Kidney glomerular epithelial cell (primary cell): ENCODE results near the gene PCSK6.
"Not testable (repeated sequence)": the region's sequence is repeated elsewhere in the genome, so short reads cannot be mapped to it uniquely, and the experiment has no call there.

Source experiments
- DNase-seq: peaks from one replicate; lab custom pipeline; 2025; lab: John Stamatoyannopoulos, UW

PCSK6 gene

DNA sequence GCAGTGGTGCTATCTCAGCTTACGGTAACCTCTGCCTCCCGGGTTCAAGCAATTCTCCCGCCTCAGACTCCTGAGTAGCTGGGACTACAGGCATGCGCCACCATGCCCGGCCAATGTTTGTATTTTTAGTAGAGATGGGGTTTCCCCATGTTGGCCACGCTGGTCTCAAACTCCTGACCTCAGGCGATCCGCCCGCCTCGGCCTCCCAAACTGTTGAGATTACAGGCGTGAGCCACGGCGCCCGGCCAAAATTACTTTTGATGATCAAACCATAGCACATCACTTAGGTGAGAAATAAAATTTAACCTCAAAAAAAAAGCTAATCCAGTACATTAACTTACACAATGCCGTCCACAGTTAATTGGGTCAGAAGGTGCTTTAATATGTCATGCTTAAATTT lies 114.5 kb downstream of the PCSK6 start:
- not testable (repeated sequence) for DNase-seq

DNA sequence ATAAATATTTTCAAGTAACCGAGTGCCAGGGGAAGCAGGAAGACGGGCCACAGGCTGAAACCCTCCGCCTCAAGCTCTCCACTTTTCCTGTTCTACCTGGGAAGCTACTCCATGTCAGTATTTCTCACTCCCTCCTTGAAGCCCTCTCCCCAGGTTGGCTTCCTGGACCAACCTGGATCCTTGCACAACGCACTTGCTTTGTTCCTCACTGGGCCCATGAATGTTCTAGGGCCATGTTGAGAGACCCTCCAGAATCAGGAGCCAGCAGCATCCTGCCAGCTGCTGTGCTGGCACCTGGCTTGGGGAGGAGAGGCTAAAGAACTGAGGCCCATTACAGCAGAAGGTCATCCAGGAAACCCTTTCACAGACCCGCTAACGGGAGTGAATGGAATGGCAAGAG lies 115.2 kb downstream of the PCSK6 start:
- no peak for DNase-seq

DNA sequence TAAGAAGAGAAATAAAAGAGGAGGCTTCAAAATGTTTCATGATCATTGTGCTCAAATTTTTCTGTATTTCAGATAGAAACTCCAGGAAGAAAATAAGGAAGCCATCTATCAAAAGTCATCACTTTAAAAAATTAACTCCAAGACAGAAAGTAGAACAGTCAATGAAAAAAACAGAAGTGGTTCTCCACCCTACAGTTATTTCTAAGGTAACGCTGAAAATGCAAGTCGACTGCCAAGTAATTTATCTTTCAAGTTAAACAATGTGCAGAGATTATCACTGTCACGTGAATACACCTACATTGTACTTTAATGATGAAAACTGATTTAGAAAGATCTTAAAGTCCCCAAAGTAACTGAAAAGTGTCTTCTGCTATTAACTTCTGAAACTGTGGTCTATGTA lies 115.9 kb downstream of the PCSK6 start:
- no peak for DNase-seq

DNA sequence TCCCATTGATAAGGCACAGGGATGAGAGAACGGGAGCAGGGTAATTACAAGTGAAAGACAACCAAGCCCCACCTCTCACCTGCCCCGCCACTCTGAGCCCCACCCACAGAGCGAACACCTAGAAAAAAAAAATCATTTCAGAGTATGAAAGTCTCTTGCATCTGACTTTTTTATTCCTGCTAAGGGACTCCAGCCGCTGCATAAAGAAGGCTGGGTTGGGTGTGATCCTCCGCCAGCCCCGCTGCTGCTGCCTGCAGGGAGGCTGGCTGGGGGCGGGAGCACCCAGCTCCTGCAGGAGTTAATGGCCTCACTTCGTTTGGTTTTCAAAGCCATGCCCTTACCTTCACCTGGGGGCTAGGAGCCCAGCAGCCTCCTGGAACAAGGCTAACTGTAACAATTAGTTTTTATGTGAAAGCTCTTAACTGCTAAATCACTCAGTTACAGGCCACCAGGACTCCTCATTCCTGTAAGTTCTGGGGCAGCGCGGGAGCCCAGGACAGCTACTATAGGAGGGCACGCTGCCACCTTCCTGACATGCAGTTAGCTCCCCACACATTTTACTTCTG lies 116.5 kb downstream of the PCSK6 start:
- DNase-seq = no peak

DNA sequence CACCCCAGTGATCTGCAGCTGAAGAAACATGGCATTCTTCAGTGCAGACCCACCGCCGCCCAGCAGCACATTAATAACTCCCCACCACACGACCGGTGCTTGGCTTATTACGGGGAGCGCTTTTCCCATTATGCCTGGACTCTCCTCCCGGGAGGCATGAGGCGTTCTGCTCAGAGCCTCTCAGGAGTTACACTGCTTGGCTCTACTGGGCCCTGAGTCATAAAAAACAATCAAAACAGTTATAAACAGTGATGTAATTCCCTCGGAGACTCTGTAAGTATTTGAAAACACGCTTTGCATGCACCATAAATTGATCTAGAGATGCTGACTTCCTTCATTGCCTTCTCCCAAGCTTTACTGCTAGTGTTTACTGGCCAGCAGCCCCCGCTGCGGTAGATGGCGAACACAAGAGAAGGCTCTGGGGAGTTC lies 117.3 kb downstream of the PCSK6 start:
- no peak for DNase-seq

DNA sequence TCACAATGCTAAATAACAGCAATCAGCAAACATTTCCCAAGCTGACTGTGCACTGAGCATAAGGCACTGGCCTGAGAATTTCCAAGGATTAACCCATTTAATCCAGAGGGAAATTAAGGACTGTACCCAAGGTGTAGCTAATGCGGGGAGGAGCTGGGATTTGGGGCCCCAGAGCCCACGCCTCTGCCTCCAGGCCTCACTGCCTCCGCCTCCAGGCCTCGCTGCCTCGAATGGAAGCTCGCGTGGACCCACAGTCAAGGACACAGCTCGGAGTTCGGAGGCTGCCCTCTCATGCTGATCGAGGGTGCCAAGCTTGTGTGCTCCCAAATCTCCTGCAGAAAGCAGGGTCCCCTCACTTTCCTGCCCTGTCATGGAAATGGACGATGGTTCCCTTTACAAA lies 118.0 kb downstream of the PCSK6 start:
- DNase-seq = no peak

DNA sequence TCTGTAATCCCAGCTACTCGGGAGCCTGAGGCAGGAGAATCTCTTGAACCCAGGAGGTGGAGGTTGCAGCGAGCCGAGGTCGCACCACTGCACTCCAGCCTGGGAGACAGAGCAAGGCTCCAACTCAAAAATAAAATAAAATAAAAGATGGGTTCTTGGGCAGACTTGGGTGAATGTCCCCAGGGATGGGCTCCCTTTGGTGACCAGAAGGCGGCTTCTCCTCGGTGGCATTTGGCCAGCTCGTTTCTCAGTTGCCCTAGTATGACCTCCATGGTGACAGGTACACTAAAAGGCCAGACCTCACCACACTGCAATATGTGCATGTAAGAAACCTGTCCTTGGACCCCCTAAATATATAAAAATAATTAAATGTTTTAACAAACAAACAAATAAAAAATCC lies 118.4 kb downstream of the PCSK6 start:
- DNase-seq = no peak

DNA sequence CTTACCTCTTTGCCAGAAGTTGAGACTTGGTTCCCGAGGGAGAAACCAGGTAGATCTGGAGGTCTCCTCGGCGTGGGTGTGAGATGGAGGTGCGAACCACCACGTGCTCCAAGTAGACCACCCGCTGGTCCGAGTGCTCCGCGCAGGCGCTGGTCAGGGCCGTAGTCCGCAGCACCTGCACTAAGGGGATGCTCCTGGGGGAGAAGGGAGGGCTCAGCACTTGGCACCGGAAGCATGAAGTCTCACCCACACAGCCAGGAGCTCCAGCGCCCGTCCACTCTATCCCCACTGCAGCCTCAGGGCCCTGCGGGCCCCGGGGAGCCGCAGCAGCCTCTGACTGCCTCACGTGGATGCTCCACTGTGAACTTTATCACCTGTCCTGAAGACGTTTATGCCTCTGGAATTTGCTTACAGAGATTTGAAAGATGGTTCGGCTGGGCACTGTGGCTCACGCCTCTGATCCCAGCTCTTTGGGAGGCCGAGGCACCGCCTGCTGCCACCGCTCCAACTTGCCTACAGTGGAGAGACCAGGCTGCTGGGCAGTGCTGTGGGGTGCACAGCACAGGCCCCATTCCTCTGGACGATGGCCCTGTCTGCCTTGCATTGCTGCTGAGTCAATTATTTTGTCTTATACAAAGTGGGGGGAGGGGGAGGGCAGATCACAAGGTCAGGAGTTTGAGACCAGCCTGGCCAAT lies 119.0 kb downstream of the PCSK6 start:
- no peak for DNase-seq

DNA sequence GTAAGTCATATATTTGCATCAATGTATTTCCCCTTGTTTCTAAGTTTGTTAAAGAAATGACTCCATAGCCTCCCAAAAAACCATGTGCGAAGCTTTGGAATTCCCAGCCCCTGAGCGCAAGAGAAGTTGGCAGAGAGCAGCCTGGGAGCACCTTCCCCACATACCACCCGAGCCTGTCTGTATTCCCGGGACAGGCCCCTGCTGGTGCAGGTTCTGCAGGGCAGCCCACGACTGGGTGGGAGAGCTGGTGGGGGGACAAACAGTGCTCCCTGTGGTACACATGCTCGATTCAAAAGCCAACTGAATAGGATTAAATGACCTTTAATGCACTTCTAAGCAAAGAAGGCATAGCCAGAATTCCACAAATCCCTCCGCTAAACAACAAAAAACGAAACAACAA lies 119.8 kb downstream of the PCSK6 start:
- no peak for DNase-seq

DNA sequence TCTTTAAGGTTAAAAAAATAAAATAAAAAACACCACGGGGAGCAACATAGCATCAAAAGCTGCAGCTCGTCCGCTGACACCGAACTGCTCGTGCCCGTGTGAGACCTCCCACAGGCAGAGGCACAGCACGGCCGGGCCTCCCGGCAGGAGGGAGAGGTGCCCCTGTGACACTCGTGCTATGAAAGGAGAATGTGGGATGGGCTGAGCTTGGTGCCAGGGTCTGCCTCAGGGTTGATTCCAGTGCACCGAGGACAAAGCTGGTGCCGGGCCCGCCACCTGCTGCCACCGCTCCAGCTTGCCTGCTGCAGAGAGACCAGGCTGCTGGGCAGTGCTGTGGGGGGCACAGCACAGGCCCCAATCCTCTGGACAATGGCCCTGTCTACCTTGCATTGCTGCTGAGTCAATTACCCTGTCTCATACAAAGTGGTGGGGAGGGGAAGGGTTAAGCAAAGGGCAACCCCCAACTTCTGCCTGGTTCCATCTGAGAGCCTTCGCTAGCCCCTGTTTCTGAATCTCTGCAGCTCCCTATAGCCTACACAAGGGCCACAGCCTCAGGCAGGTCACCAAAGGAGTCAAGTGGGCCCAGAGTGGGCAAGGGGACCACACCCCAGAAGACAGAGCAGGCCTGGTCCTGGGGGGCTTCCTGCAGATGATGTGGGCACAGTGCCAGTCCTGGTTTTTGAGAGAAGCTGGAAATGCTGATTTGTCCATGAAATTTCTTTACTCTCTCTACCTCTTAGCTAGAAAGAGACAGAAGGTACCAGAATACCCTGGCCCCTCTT lies 120.5 kb downstream of the PCSK6 start:
- DNase-seq = no peak

DNA sequence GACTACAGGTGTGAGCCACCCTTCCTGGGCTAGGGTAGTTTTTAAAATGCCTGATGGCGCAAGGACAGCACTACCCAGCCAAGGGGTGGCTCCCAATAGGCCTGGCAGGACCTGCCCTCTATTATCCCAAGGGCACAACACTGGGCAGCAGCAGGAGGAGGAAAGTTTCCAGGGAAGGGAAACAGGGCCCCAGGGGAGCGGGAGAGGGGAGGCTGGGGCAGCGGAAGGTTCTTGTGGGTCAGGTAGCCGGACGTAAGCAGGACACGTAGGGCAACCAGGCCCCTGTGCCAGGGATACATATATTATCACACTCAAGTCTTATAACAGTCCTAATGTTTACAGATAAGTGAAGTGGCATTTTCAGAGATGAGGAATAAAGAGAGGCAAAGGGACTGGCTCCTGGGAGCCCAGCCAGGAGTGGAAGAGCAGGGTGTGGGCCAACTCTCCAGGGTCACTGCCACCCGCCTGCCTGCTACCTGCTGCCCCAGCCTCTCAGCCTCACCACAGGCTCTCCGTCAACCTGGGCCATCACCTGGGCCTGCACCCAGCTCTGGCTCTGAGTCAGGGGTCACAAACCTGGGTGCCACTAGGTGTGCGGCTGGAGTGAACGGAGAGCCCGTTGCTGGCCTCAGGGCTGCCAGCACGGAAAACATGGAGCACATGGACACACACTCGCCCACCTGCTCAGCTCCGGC lies 121.3 kb downstream of the PCSK6 start:
- DNase-seq = no peak

DNA sequence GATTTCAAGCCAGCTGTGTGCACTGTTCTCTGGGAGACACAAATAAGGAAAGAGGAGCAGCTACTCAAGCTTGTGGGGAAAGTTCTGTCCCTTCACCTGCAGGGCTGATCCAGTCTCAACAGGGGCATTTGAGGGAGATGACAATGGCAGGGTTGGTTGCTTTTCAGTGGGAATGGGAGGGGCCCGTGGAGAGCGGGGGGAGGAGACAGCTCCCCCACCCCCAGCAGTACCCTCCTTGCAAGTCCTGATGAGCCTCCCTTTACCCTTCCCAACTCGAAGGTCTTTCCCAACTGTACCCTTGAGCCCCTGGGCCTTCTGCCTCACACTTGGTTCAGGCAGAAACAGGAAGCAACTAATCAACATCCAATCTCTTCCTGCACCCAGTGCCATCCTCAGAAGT lies 122.7 kb downstream of the PCSK6 start:
- DNase-seq = no peak

DNA sequence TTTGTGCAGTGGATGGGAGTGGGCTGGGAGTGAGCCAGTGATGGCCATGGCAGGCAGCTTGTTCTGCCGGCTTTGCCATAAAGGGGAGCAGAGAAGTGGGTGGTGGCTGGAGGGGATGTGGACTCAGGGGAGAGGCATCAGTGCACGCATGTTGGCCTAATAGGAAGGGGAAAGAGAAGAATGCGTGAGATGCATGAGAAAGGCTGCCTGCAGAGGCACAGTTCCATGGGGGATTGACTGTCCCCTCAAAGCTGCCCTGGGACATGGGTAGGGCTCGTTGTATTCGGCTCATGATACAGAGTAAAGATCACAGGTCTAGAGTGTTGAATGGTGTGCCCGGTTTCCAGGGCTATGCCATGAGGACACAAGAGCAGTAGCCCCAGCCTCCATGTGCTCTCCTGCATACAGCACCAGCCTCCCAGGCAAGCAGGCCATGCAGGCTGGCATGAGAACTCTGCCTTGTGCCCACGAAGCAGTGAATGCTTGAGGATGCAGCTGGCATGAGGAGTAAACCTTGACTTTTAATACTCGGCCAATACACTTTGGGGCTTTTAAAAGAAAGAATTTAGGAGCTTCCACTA lies 126.4 kb downstream of the PCSK6 start:
- no peak for DNase-seq

DNA sequence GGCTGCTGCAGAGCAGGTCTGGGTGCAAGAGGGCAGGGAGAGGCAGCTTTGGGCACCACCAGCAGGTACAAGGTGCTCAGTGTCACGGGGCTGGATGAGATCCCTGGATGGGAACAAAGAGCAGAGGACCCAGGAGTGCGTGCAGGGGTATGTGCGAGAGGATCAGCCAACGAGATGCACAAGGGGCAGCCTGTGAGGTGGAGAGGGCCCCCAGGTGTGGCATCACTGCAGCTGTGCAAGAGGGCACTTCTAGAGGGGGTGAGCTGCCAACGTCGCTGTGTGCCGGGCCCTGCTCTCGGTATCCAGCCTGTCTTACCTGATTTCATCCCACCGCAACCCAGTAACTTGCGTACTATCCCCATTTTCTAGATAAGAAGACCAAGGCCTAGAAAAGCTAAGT lies 127.1 kb downstream of the PCSK6 start:
- no peak for DNase-seq

DNA sequence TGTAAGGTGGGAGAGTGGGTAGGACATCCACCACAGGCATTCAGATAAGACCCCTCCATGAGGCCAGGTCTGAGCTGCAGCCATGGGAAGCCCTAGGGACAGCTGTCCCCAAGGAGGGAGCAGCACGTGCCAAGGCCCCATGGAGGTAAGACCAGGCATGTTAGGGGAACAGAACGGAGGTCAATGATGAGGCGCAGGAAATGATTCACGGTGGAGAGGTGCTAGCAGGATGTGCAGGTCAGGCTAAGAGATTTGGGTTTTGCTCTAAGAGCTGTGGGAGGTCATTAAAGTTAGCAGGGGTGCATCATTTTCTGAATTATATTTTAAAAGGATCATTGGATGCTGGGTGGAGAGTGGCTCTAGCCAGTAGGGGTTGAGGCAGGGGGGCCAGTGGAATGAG lies 128.1 kb downstream of the PCSK6 start:
- no peak for DNase-seq

DNA sequence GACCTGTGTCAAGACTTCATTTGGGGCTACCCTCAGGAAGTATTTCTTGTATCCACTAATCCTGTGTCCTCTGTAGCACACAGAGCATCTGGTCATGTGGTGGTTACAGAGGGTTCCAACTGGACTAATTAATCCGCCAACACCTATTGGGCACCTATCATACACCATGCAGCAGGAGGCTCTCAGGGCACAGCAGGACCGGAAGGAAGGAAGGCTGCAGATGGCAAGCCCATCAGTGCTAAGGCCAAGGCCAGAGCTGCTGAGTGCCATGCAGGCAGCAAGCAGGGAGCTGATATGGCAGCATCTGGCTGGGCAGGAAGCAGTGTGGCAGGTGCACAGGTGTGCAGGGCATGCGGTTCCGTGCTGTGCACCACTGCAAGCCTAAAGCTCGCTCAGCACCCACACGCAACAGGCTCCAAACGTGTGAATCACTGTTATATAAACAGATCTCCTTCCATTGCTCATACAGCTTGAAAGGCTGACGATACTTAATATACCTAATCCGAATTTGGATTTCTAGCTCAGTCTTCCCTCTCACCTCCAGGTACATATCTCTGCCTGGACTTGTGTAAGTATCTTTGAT lies 130.1 kb downstream of the PCSK6 start:
- DNase-seq = no peak

DNA sequence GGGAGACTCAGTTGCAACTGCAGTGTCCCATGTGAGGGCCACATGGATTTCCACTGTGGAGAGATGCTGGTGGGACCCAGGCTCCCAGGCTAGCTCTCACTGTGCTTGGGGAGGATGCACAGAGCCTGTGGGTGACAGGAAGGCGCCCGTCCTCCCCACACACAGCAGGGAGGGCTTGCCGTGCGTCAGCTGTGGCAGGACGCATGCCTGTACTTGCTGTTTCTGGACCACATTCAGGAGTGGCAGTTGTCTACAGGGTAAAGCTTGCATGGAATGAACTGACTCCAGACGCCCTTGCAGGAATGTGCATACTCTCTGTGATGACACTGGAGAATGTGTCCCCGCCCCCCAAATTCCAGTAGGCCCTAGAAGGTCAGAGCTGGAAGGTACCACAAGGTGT lies 130.6 kb downstream of the PCSK6 start:
- no peak for DNase-seq

DNA sequence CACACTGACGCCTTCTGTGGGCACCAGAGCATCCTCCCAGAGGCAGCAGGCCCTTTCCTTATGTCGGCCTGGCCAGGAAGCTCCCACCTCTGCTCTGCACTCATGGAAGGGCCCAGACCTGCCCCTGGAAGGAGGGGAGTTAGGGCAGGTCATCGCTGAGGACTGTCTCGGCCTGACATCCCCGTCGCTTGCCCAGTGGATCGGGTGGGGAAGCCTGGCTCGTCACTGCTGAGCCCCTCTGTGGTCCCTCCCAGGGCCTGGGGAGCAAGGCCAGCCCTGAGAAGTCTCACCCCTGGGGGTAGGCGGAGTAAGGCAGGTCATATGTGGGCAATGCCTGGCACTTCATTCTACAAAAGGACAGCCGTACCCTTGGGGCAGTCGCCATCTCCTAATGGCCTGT lies 131.6 kb downstream of the PCSK6 start:
- DNase-seq = no peak

DNA sequence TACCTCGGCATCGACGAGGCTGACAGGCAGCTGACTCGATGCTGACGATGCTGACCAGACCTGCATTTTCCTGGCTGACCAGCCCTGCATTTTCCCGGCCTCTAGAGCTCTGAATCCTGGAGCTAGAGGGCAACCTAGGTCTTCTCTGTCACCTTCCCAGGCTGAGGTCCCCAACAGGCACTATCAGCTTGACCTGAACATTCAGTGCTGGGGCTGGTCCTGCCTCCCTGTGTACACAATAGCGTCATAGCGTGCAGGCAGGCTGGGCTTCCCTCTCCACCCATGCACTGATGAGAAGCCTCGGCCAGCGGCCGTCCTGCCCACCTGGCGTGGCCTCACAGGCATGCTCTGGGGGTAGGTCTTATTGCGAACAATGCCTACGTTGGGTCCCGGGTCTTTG lies 132.2 kb downstream of the PCSK6 start:
- DNase-seq = no peak

DNA sequence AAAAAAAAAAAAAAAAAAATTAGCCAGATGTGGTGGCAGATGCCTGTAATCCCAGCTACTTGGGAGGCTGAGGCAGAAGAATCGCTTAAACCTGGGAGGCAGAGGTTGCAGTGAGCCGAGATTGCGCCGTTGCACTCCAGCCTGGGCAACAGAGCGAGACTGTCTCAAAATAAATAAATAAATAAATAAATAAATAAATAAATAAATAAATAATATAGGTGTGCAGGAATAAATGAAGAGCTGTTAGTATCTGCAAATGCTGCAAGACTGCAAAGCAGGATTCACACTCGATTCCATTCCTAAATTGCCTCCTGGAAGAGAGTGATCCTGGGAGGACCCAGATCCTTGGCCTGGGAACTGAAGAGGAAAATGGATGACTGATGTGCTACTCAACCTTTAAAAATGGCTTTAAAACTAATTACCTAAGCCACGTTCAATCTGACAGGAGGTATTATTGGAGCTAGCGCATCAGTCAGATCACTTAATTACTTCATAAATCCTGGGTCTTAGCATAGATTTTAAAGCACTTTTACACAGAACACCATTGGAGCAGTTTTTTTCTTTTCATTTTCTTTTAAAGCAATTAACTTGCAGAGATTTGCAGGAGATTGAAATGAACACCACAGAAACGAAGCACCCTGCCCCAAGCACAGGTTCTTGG lies 132.9 kb downstream of the PCSK6 start:
- not testable (repeated sequence) for DNase-seq

DNA sequence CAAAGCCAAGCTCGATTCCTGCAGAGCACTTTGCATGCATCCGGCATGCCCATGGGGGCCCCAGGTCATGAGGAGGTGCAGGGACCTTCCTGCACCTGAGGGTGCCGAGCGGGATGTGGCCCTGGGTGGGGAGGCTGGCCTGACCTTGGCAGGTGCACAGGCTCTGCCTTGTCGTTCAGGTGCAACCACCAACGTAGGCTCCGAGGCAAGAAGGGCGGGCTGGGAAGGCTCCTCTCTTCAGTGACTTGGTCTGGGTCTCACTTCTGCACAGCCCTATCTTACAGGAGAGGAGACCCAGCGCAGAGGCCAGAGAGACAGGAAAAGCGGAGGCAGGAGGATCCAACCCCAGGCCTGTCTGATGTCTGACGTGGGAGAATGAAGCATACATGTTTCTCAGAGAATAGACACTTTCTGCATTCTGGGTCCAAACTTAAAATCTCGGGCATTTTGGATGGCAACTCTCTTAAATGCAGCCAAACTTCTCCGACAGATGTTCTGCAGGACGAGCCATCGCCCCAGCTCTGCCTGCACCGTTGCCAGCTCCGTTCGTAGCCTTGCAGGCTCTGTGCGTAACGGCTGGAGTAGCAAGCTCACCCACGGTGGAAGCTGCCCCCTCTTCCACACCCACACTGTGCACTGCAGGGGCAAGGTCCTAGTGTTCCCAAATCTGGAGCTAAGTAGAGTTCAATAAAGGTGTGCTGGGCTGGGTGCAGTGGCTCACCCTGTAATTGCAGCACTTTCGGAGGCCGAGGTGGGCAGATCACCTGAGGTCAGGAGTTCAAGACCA lies 133.6 kb downstream of the PCSK6 start:
- no peak for DNase-seq
